WERI-Rb-1 (cell line): Measurements from ENCODE around the gene BOC.

Source experiments
- DNase-seq: peaks from one replicate; pipeline ENCODE4 v3.0.0-alpha.2; 2020
- H3K27ac ChIP-seq: fragments of 250-450 bp; sonication (Bioruptor Pico); 2 replicates; pipeline ENCODE4 v1.5.1; 2020; ENCODE audit warnings: mild to moderate bottlenecking, moderate library complexity
- H3K27me3 ChIP-seq: fragments of 250-450 bp; sonication (Bioruptor Pico); 2 replicates; pipeline ENCODE4 v1.5.1; 2021; ENCODE audit warnings: mild to moderate bottlenecking, low read depth, moderate library complexity; ENCODE audit not compliant: insufficient read depth, severe bottlenecking
- H3K36me3 ChIP-seq: fragments of 250-450 bp; sonication (Bioruptor Pico); 2 replicates; pipeline ENCODE4 v1.5.1; 2020; ENCODE audit warnings: mild to moderate bottlenecking, moderate library complexity
- H3K4me3 ChIP-seq: 2 replicates; pipeline ENCODE4 v1.5.1; 2011; ENCODE audit warnings: low read depth, mild to moderate bottlenecking, control low read depth, low read length
- H3K9me3 ChIP-seq: fragments of 250-450 bp; sonication (Bioruptor Pico); 2 replicates; pipeline ENCODE4 v1.5.1; 2021; ENCODE audit warnings: mild to moderate bottlenecking, moderate library complexity; ENCODE audit not compliant: severe bottlenecking
- CTCF ChIP-seq: IDR thresholded peaks from 2 replicates; pipeline ENCODE4 v1.5.1; 2011; ENCODE audit warnings: low read depth, mild to moderate bottlenecking, control low read depth, inconsistent platforms, low read length

Gene BOC

DNA sequence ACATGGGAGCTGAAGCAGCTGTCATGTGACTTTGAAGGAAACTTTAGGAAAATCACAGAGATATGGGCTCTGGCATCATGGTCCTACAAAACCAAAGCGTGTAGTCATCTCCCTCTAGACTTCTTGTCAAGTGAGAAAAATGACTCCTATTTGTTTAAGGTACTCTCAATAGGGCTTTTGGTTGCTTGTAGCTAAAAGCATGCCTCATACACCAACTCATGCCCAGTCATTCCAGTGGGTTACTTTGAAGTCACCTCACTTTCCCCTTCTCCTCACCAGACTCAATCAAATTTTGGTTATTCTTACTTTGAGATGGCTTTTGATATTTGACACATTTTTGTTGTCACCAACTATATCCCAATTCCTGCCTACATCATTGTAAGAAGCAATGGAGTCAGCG, 81.6 kb downstream of the BOC start:
- no peak for TF ChIP-seq CTCF
- H3K36me3 ChIP-seq, result no peaks in the 10 kb centered on the region
- peaks cover 4% of the 10 kb centered on the region for H3K27me3 ChIP-seq
- no peak overlapping the region for H3K27ac ChIP-seq
- DNase-seq, result no peak
- no peak overlapping the region for H3K4me3 ChIP-seq
- no peaks in the 10 kb centered on the region for H3K9me3 ChIP-seq

DNA sequence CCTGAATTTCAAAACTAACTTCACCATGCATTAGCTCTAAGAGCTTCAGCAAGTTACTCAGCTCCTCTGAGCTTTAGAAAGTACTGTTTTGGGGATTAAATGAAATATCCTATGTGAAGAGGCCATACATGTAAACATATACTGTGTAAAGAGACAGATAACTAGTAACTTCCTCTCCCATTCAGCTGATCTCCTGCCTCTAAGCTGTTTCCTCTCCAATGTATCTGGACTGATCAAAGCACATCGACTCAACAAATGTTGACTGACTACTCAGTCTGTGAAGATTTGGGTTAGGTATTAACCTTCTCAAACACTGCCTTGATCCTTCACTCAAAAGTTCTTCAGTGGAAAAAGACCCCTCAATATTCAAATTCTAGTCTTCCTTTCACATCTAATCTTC, 82.0 kb downstream of the BOC start:
- Histone ChIP-seq H3K27ac (no peak overlapping the region), H3K4me3 (no peak overlapping the region), H3K9me3 (no peaks in the 10 kb centered on the region), H3K27me3 (peaks cover 4% of the 10 kb centered on the region), H3K36me3 (no peaks in the 10 kb centered on the region)
- TF ChIP-seq CTCF, result no peak
- DNase-seq, result no peak

DNA sequence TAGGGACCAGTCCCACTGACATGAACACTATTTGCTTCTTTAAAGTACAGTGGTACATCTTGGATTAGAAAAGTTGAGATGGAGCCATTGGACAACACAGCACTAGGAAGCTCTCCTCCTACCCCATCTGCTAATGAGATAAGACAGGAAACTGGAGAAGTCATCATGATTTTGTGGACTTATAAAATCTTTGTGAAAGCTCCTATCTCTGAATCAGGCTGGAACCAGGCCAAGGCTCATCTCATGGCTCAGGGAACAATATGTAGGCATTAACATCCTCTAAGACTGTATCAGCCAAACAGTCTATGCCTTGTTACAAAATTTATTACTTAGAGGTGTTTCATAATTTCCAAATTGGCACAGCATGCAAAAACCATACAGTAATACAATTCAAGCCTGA, 84.1 kb downstream of the BOC start:
- Histone ChIP-seq H3K27ac (no peak overlapping the region), H3K36me3 (no peaks in the 10 kb centered on the region)

DNA sequence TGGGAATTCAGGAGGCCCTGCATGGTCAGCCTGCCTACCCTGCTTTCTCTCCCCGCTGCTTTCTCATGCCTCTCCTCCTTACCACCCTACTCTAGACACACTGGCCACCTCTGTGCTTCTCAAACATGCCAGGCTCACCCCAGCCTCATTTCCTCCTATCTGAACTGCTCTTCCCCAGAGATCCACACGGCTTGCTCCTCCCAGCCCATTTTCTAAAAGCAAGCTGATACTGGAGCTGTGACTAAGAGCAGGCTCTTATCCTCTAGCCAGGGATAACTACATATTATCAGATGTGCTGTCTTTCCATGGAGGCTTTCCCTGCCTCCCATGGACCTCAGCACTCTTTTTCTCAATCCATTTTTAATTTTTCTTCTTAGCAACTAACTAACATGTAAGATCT, 85.9 kb downstream of the BOC start:
- no peak for TF ChIP-seq CTCF
- Histone ChIP-seq H3K27ac (no peak overlapping the region), H3K36me3 (no peaks in the 10 kb centered on the region), H3K27me3 (no peaks in the 10 kb centered on the region), H3K4me3 (no peak overlapping the region), H3K9me3 (no peaks in the 10 kb centered on the region)
- DNase-seq, result no peak

More for the DNA sequence above, 84.1 kb downstream of the BOC start:
- TF ChIP-seq CTCF, result no peak
- Histone ChIP-seq H3K9me3 (no peaks in the 10 kb centered on the region), H3K27me3 (peaks cover 4% of the 10 kb centered on the region), H3K4me3 (no peak overlapping the region)
- DNase-seq, result no peak

DNA sequence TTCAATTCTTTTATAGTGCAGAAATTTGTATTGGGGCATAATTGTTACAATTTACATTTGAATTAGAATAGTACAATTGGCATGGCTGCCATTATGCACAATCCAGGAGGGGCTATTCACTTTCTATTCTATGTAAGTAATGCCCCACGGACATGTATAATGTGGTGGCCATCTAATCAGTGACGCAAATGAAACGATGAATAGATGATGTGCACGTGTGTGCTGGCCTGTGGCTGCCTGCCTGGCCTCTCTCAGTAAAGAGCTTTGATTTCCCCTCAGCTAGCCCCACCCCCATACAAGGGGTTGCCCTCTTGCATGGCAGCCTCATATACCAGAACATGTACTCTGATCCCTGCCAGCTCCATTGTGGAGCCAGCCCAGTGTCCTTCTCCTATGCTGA, 86.5 kb downstream of the BOC start:
- TF ChIP-seq CTCF, result no peak
- no peak for DNase-seq
- Histone ChIP-seq H3K27ac (no peak overlapping the region), H3K4me3 (no peak overlapping the region), H3K27me3 (no peaks in the 10 kb centered on the region), H3K36me3 (no peaks in the 10 kb centered on the region), H3K9me3 (no peaks in the 10 kb centered on the region)

DNA sequence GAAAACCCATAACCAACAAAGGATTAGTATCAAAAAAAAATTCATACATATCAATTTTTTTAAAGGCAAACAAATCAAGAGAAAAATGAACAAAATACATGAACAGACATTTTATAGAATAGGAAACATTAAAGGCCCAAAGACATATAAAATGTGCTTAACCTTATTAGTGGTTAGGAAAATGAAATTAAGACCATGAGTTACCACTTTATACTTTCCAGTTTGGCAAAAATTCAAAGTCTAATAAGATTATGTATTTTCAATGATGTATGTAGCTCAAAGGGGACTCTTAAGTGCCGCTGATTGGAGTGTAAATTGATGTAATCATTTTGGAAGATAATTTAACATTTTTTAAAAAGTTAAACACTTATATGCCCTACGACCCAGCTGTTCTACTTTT, 89.2 kb downstream of the BOC start:
- no peak for TF ChIP-seq CTCF
- no peak for DNase-seq
- H3K27ac ChIP-seq, result no peak overlapping the region
- no peak overlapping the region for H3K4me3 ChIP-seq
- no peaks in the 10 kb centered on the region for H3K36me3 ChIP-seq
- H3K9me3 ChIP-seq, result no peaks in the 10 kb centered on the region
- no peaks in the 10 kb centered on the region for H3K27me3 ChIP-seq
